HepG2 (cell line): ENCODE results near the gene WWC2. TPM values are rescaled to one million over a fixed set of nuclear protein-coding genes. Genes with fewer than 3 reads are reported as not detected.

ENCODE experiments used
- ASH2L ChIP-seq: fragments of 300-600, 200-600 bp; sonication (generic); IDR thresholded peaks from 2 replicates; pipeline ENCODE4 v1.7.0; 2017; ENCODE audit warnings: low read depth, mild to moderate bottlenecking, moderate library complexity, mixed read lengths, low read length; ENCODE audit not compliant: insufficient read length
- ATM ChIP-seq: fragments of 450-650 bp; IDR thresholded peaks from 2 replicates; pipeline ENCODE4 v1.7.1; 2017; ENCODE audit warnings: mild to moderate bottlenecking, borderline replicate concordance
- EED ChIP-seq: sonication (generic); formaldehyde crosslinking; IDR thresholded peaks from 2 replicates; pipeline ENCODE4 v1.5.0; 2020; ENCODE audit warnings: mild to moderate bottlenecking, missing genetic modification reagents
- GATAD1 ChIP-seq: IDR thresholded peaks from 2 replicates; pipeline ENCODE4 v1.6.1; 2016; ENCODE audit warnings: missing genetic modification reagents, missing compliant biosample characterization
- GTF3A ChIP-seq: sonication (generic); formaldehyde crosslinking; conservative IDR thresholded peaks from 2 replicates; pipeline ENCODE4 v1.4.0; 2020; ENCODE audit warnings: mild to moderate bottlenecking, missing genetic modification reagents
- HOXA3 ChIP-seq: sonication (generic); formaldehyde crosslinking; IDR thresholded peaks from 2 replicates; pipeline ENCODE4 v1.5.0; 2020; ENCODE audit warnings: missing genetic modification reagents
- IKZF4 ChIP-seq: sonication (generic); formaldehyde crosslinking; IDR thresholded peaks from 2 replicates; pipeline ENCODE4 v1.5.1; 2020; ENCODE audit warnings: borderline replicate concordance, mild to moderate bottlenecking, low read depth, missing genetic modification reagents; ENCODE audit errors: not compliant biosample characterization
- IRF2 ChIP-seq: IDR thresholded peaks from 2 replicates; pipeline ENCODE4 v1.6.1; 2018; ENCODE audit warnings: missing genetic modification reagents, missing compliant biosample characterization
- KAT8 ChIP-seq: IDR thresholded peaks from 2 replicates; pipeline ENCODE4 v1.6.1; 2016; ENCODE audit warnings: missing genetic modification reagents, missing compliant biosample characterization
- MTA1 ChIP-seq: sonication (generic); formaldehyde crosslinking; IDR thresholded peaks from 2 replicates; pipeline ENCODE4 v1.4.0; 2020; ENCODE audit warnings: missing genetic modification reagents, mild to moderate bottlenecking, borderline replicate concordance
- POLR2G ChIP-seq: fragments of 200-400 bp; formaldehyde crosslinking; IDR thresholded peaks from 2 replicates; pipeline ENCODE4 v1.6.1; 2018; ENCODE audit warnings: mild to moderate bottlenecking, low read depth, low read length, moderate library complexity
- SOX6 ChIP-seq, 2 experiments: fragments of 450-650 bp in 1 of 2; sonication (generic) in 1 of 2; formaldehyde crosslinking in 1 of 2; IDR thresholded peaks; 2 replicates each; pipeline versions ENCODE4 v1.4.0 to v1.6.1; 2017 to 2020; ENCODE audit warnings: antibody characterized with exemption in 1 of 2, mild to moderate bottlenecking in 1 of 2, missing genetic modification reagents in 1 of 2
- STAG1 ChIP-seq: sonication (generic); formaldehyde crosslinking; IDR thresholded peaks from 2 replicates; pipeline ENCODE4 v1.4.0; 2020; ENCODE audit warnings: missing genetic modification reagents
- ZEB1 ChIP-seq: IDR thresholded peaks from 2 replicates; pipeline ENCODE4 v1.6.1; 2012; ENCODE audit warnings: mild to moderate bottlenecking, low read depth, inconsistent platforms; ENCODE audit not compliant: insufficient replicate concordance
- ZFAT ChIP-seq: sonication (generic); formaldehyde crosslinking; conservative IDR thresholded peaks from 2 replicates; pipeline ENCODE4 v1.8.1; 2023; ENCODE audit warnings: missing genetic modification reagents, inconsistent platforms
- ZFP36L1 ChIP-seq: sonication (generic); formaldehyde crosslinking; IDR thresholded peaks from 2 replicates; pipeline ENCODE4 v1.8.0; 2022; ENCODE audit warnings: mild to moderate bottlenecking, missing genetic modification reagents, moderate library complexity
- ZFP90 ChIP-seq: sonication (generic); formaldehyde crosslinking; IDR thresholded peaks from 2 replicates; pipeline ENCODE4 v1.8.0; 2022; ENCODE audit warnings: missing genetic modification reagents, mild to moderate bottlenecking, inconsistent platforms, borderline replicate concordance
- ZNF484 ChIP-seq: sonication (generic); formaldehyde crosslinking; IDR thresholded peaks from 2 replicates; pipeline ENCODE4 v1.5.1; 2020; ENCODE audit warnings: mild to moderate bottlenecking, low read depth, missing genetic modification reagents, borderline replicate concordance
- ZNF670 ChIP-seq: sonication (generic); formaldehyde crosslinking; IDR thresholded peaks from 2 replicates; pipeline ENCODE4 v1.8.0; 2022; ENCODE audit warnings: mild to moderate bottlenecking, missing genetic modification reagents, borderline replicate concordance
- ZNF674 ChIP-seq: sonication (generic); formaldehyde crosslinking; IDR thresholded peaks from 2 replicates; pipeline ENCODE4 v1.5.0; 2020; ENCODE audit warnings: low read depth, mild to moderate bottlenecking, missing genetic modification reagents
- ZSCAN29 ChIP-seq: sonication (generic); formaldehyde crosslinking; conservative IDR thresholded peaks from 2 replicates; pipeline ENCODE4 v1.4.0; 2020; ENCODE audit warnings: mild to moderate bottlenecking, missing genetic modification reagents
- ZSCAN30 ChIP-seq: sonication (generic); formaldehyde crosslinking; IDR thresholded peaks from 2 replicates; pipeline ENCODE4 v1.5.0; 2020; ENCODE audit warnings: mild to moderate bottlenecking, missing genetic modification reagents
- ZSCAN9 ChIP-seq: IDR thresholded peaks from 2 replicates; pipeline ENCODE4 v1.6.1; 2016; ENCODE audit warnings: borderline replicate concordance
- polyA plus RNA-seq, 8 experiments: library from polyadenylated mRNA; depleted of rRNA in 3 of 8; stranded (reverse) in 7 of 8; unstranded in 1 of 8; fragments of >200 nt; fragmentation: Illumina TruSeq in 4 of 8; extraction: Trizol in 4 of 8; gene quantifications; 2 replicates each; pipeline versions ENCODE4 v1.2.1 to v1.2.3, GENCODE V29; 2011 to 2016; ENCODE audit warnings: low read depth in 4 of 8, missing spikeins in 1 of 8, mixed read lengths in 1 of 8; ENCODE audit not compliant: insufficient read depth in 1 of 8
- total RNA-seq, 5 experiments: library from RNA; depleted of rRNA; stranded (reverse); fragments of >200 nt; fragmentation: Illumina TruSeq; extraction: Trizol; gene quantifications; 2 replicates each; pipeline ENCODE4 v1.2.3, GENCODE V29; 2016; ENCODE audit warnings: low read depth in 1 of 5
- TF ChIP-seq, protein P1 (sequence below): sonication (generic); formaldehyde crosslinking; IDR thresholded peaks from 2 replicates; pipeline ENCODE4 v1.4.0; 2020; ENCODE audit warnings: mild to moderate bottlenecking, low read depth, missing genetic modification reagents
- TF ChIP-seq, protein P2 (sequence below): sonication (generic); formaldehyde crosslinking; IDR thresholded peaks from 2 replicates; pipeline ENCODE4 v1.5.1; 2020; ENCODE audit warnings: mild to moderate bottlenecking, missing genetic modification reagents, moderate library complexity

WWC2 gene
- total and polyA plus RNA-seq, 2 of the 13 experiments (the other 11 are each of a cell fraction or from before 2014, with no cell fraction given) = 40.0 to 50.1 TPM

DNA sequence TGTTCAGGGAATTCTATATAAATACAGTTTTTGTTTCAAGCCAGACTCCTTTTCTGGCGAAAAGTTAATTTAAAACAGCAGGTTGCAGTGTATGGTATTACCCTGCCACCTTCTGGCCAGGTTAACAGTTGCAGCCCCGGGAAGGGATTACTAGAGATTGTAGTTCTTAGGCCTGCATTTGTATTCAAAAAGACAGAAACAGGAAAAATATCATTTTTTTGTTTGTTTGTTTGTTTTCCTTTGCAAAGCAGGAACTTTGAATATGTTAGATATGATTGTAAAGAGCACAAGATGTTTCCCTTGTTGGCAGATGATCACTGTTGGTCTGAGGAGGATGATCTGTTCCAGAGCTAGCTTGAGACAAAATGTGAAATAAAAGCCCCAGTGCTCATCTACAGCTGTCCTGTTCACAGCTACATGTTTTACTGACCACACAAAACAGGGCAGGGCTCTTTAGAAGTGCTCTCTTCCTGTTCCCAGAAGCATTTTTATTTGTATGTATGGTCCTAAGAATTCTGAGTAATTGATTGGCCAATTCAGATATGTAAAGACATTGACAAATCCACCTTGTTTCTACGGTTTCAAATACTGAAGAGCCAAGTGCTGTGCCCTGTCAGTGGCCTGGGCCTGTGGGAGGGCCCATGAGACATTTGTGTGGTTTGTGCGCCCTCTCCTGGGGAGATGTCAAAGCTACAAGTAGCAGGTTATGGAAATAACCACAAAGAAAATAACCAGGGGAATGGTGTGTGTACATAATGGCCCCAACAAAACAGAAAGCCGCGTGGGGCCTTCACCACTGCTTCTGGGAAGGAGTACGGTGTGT lies 163.1 kb downstream of the WWC2 start (continued):
- TF ChIP-seq POLR2G = no peak
- 0 out of 2 replicates have a peak, but pooled peaks have one; percentile 57 for TF ChIP-seq ZSCAN30 (CRISPR knock-in tag)
- 0 out of 2 replicates have a peak, but pooled peaks have one; percentile 24 for TF ChIP-seq ZNF670 (CRISPR knock-in tag)
- TF ChIP-seq ZNF484 (CRISPR knock-in tag) = no peak
- peak; percentile 97 for TF ChIP-seq STAG1 (CRISPR knock-in tag)
- TF ChIP-seq HOXA3 = no peak
- TF ChIP-seq, protein P1, sequence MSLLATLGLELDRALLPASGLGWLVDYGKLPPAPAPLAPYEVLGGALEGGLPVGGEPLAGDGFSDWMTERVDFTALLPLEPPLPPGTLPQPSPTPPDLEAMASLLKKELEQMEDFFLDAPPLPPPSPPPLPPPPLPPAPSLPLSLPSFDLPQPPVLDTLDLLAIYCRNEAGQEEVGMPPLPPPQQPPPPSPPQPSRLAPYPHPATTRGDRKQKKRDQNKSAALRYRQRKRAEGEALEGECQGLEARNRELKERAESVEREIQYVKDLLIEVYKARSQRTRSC (CRISPR knock-in tag) = no peak
- no peak for TF ChIP-seq GTF3A (CRISPR knock-in tag)
- 0 out of 2 replicates have a peak, but pooled peaks have one; percentile 40 for TF ChIP-seq ZSCAN29 (CRISPR knock-in tag)
- peak; percentile 35; the same call in 1 of the 2 replicates for TF ChIP-seq GATAD1 (CRISPR knock-in tag)
- TF ChIP-seq ZNF674 = no peak
- no peak for TF ChIP-seq IKZF4
- 0 out of 2 replicates have a peak, but pooled peaks have one; percentile 32 for TF ChIP-seq ZFP36L1 (CRISPR knock-in tag)
- peak; percentile 34; the same call in 1 of the 2 replicates for TF ChIP-seq ZFP90
- no peak for TF ChIP-seq ZEB1
- TF ChIP-seq, protein P2, sequence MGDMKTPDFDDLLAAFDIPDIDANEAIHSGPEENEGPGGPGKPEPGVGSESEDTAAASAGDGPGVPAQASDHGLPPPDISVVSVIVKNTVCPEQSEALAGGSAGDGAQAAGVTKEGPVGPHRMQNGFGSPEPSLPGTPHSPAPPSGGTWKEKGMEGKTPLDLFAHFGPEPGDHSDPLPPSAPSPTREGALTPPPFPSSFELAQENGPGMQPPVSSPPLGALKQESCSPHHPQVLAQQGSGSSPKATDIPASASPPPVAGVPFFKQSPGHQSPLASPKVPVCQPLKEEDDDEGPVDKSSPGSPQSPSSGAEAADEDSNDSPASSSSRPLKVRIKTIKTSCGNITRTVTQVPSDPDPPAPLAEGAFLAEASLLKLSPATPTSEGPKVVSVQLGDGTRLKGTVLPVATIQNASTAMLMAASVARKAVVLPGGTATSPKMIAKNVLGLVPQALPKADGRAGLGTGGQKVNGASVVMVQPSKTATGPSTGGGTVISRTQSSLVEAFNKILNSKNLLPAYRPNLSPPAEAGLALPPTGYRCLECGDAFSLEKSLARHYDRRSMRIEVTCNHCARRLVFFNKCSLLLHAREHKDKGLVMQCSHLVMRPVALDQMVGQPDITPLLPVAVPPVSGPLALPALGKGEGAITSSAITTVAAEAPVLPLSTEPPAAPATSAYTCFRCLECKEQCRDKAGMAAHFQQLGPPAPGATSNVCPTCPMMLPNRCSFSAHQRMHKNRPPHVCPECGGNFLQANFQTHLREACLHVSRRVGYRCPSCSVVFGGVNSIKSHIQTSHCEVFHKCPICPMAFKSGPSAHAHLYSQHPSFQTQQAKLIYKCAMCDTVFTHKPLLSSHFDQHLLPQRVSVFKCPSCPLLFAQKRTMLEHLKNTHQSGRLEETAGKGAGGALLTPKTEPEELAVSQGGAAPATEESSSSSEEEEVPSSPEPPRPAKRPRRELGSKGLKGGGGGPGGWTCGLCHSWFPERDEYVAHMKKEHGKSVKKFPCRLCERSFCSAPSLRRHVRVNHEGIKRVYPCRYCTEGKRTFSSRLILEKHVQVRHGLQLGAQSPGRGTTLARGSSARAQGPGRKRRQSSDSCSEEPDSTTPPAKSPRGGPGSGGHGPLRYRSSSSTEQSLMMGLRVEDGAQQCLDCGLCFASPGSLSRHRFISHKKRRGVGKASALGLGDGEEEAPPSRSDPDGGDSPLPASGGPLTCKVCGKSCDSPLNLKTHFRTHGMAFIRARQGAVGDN (CRISPR knock-in tag) = 0 out of 2 replicates have a peak, but pooled peaks have one; percentile 15
- TF ChIP-seq ZSCAN9 (CRISPR knock-in tag) = 0 out of 2 replicates have a peak, but pooled peaks have one; percentile 32
- TF ChIP-seq ZFAT = no peak
- no peak for TF ChIP-seq ATM
- TF ChIP-seq ASH2L = peak; percentile 34
- TF ChIP-seq SOX6 (IDR thresholded peaks at IDR 0.05) = no peak
- peak; percentile 17; the same call in 1 of the 2 replicates for TF ChIP-seq SOX6 (CRISPR knock-in tag; IDR thresholded peaks at IDR 0.05)
- no peak for TF ChIP-seq EED (CRISPR knock-in tag)
- peak; percentile 27; the same call in 1 of the 2 replicates for TF ChIP-seq KAT8 (CRISPR knock-in tag)
- no peak for TF ChIP-seq MTA1
- TF ChIP-seq IRF2 (CRISPR knock-in tag) = 0 out of 2 replicates have a peak, but pooled peaks have one; percentile 45
